Body of pancreas (tissue), 4 donors: ENCODE measurements around the gene CHCHD3.

Source experiments
- CTCF ChIP-seq, 7 experiments: fragments of 450-650 bp in 4 of 7; fragments of 200-600 bp in 3 of 7; sonication (generic) in 3 of 7; IDR thresholded peaks; one replicate each; pipeline ENCODE4 v1.5.1; 2016 to 2019; ENCODE audit warnings: antibody characterized with exemption in 7 of 7
- POLR2A ChIP-seq, 3 donors: fragments of 450-650 bp; IDR thresholded peaks; one replicate each; pipeline ENCODE4 v1.6.1; 2016; ENCODE audit warnings: antibody characterized with exemption in 3 of 3, mild to moderate bottlenecking in 2 of 3

- no peak for TF ChIP-seq CTCF (IDR thresholded peaks at IDR 0.05)
- no peak for TF ChIP-seq POLR2A (IDR thresholded peaks at IDR 0.05)
Observed at GRCh38 chr7:132767378-132767777, 314.5 kb downstream of the CHCHD3 start.
